HG03159 (cell line): ENCODE results near the gene BCAT1.
A peak's percentile ranks its signal among the peaks of the same experiment; 100 is the strongest.
"Not testable (repeated sequence)": the region's sequence is repeated elsewhere in the genome, so short reads cannot be mapped to it uniquely, and the experiment has no call there.

Experiments used
- ATAC-seq: cut with Tn5 transposase; IDR thresholded peaks from one replicate; pipeline ENCODE4 v1.9.1; 2021; ENCODE audit warnings: mild to moderate bottlenecking, moderate library complexity; ENCODE audit not compliant: unreplicated experiment

Gene BCAT1

GRCh38 chr12:24860546-24860945, 88.4 kb downstream of the BCAT1 start:
- ATAC-seq = no peak

- ATAC-seq = no peak
Observed at GRCh38 chr12:24856541-24856940, 92.4 kb downstream of the BCAT1 start.

- no peak for ATAC-seq
Observed at GRCh38 chr12:24854908-24855307, 94.0 kb downstream of the BCAT1 start.

- ATAC-seq = no peak
Observed at GRCh38 chr12:24854017-24854416, 94.9 kb downstream of the BCAT1 start.

- ATAC-seq = no peak
Observed at GRCh38 chr12:24853588-24853987, 95.3 kb downstream of the BCAT1 start.

GRCh38 chr12:24853094-24853493, 95.8 kb downstream of the BCAT1 start:
- no peak for ATAC-seq

- ATAC-seq = no peak
Observed at GRCh38 chr12:24852420-24852819, 96.5 kb downstream of the BCAT1 start.

- ATAC-seq = not testable (repeated sequence)
Observed at GRCh38 chr12:24851883-24852282, 97.0 kb downstream of the BCAT1 start.

- ATAC-seq = no peak
Observed at GRCh38 chr12:24851341-24851740, 97.6 kb downstream of the BCAT1 start.

- ATAC-seq = no peak
Observed at GRCh38 chr12:24850496-24850895, 98.4 kb downstream of the BCAT1 start.

GRCh38 chr12:24848941-24849477, 99.9 kb downstream of the BCAT1 start:
- no peak for ATAC-seq

GRCh38 chr12:24846689-24847088, 102.2 kb downstream of the BCAT1 start:
- no peak for ATAC-seq

- no peak for ATAC-seq
Observed at GRCh38 chr12:24845615-24846014, 103.3 kb downstream of the BCAT1 start.

- no peak for ATAC-seq
Observed at GRCh38 chr12:24840046-24840800, 108.7 kb downstream of the BCAT1 start.

- ATAC-seq = peak; percentile 91
Observed at GRCh38 chr12:24839268-24839791, 109.6 kb downstream of the BCAT1 start.

- ATAC-seq = peak; percentile 41
Observed at GRCh38 chr12:24838531-24838950, 110.4 kb downstream of the BCAT1 start.

GRCh38 chr12:24835377-24835776, 113.5 kb downstream of the BCAT1 start:
- no peak for ATAC-seq

GRCh38 chr12:24833513-24833912, 115.4 kb downstream of the BCAT1 start:
- no peak for ATAC-seq

GRCh38 chr12:24823808-24824515, 124.9 kb downstream of the BCAT1 start:
- ATAC-seq = no peak

GRCh38 chr12:24822121-24822899, 126.6 kb downstream of the BCAT1 start:
- ATAC-seq = peak; percentile 68

GRCh38 chr12:24821691-24822090, 127.2 kb downstream of the BCAT1 start:
- peak; percentile 43 for ATAC-seq
